K562 (cell line): ENCODE measurements around the gene PRMT5. TPM values are rescaled to one million over a fixed set of nuclear protein-coding genes. Genes with fewer than 3 reads are reported as not detected.
A peak's percentile ranks its signal among the peaks of the same experiment; 100 is the strongest.

Source experiments
- BRF1 ChIP-seq: IDR thresholded peaks from 3 replicates; pipeline ENCODE4 v1.6.1; 2011; ENCODE audit warnings: borderline replicate concordance, mild to moderate bottlenecking; ENCODE audit not compliant: insufficient read length; ENCODE audit errors: extremely low read depth
- CCAR2 ChIP-seq: fragments of 200-400 bp; formaldehyde crosslinking; IDR thresholded peaks from 2 replicates; pipeline ENCODE4 v1.6.1; 2017; ENCODE audit warnings: mild to moderate bottlenecking, low read depth, low read length
- CHD2 ChIP-seq: IDR thresholded peaks from 2 replicates; pipeline ENCODE4 v1.6.1; 2011; ENCODE audit warnings: low read depth, low read length
- E4F1 ChIP-seq: fragments of 250-450 bp; sonication (Bioruptor Pico); IDR thresholded peaks from 2 replicates; pipeline ENCODE4 v1.5.0; 2021; ENCODE audit warnings: mild to moderate bottlenecking, borderline replicate concordance
- GTF2B ChIP-seq: IDR thresholded peaks from 2 replicates; pipeline ENCODE4 v1.6.1; 2011; ENCODE audit not compliant: insufficient read length; ENCODE audit errors: extremely low read depth
- IFI16 ChIP-seq: fragments of 250-450 bp; sonication (Bioruptor Pico); IDR thresholded peaks from 2 replicates; pipeline ENCODE4 v2.1.2; 2022; ENCODE audit warnings: mild to moderate bottlenecking, inconsistent platforms
- KLF6 ChIP-seq: fragments of 250-450 bp; sonication (Bioruptor Pico); IDR thresholded peaks from 2 replicates; pipeline ENCODE4 v1.4.0; 2020; ENCODE audit warnings: mild to moderate bottlenecking, moderate library complexity, borderline replicate concordance
- MLX ChIP-seq, 2 experiments: fragments of 450-650 bp in 1 of 2; sonication (generic) in 1 of 2; formaldehyde crosslinking; conservative IDR thresholded peaks; 2 replicates each; pipeline versions ENCODE4 v1.4.0 to v1.8.1; 2020 to 2022; ENCODE audit warnings: mild to moderate bottlenecking in 1 of 2, missing genetic modification reagents in 1 of 2
- MTA1 ChIP-seq: fragments of 450-650 bp; IDR thresholded peaks from 2 replicates; pipeline ENCODE4 v1.6.1; 2017; ENCODE audit warnings: borderline replicate concordance
- NCOA2 ChIP-seq, 2 experiments: fragments of 450-650 bp; IDR thresholded peaks; 2 replicates each; pipeline ENCODE4 v1.6.1; 2018; ENCODE audit warnings: mild to moderate bottlenecking in 2 of 2, moderate library complexity in 1 of 2; ENCODE audit not compliant: partially characterized antibody in 2 of 2
- REST ChIP-seq, 2 experiments: fragments of 450-650 bp; formaldehyde crosslinking in 1 of 2; IDR thresholded peaks; 2 replicates each; pipeline versions ENCODE4 v1.4.0 to v1.6.1; 2014 to 2020; ENCODE audit warnings: mild to moderate bottlenecking in 2 of 2, borderline replicate concordance in 1 of 2, low read depth in 1 of 2
- SAFB ChIP-seq: fragments of 200-400 bp; formaldehyde crosslinking; IDR thresholded peaks from 2 replicates; pipeline ENCODE4 v1.6.1; 2017; ENCODE audit warnings: low read depth, low read length, borderline replicate concordance
- SMAD4 ChIP-seq: fragments of 250-450 bp; sonication (Bioruptor Pico); conservative IDR thresholded peaks from 2 replicates; pipeline ENCODE4 v1.8.0; 2021; ENCODE audit warnings: inconsistent platforms, mild to moderate bottlenecking, moderate library complexity
- TRIM24 ChIP-seq, 2 experiments: fragments of 450-650 bp; IDR thresholded peaks; 2 replicates each; pipeline ENCODE4 v1.6.1; 2016
- WHSC1 ChIP-seq: IDR thresholded peaks from one replicate; pipeline ENCODE4 v1.6.1; 2012; ENCODE audit warnings: low read length, control low read depth, inconsistent platforms
- ZC3H11A ChIP-seq: IDR thresholded peaks from 2 replicates; pipeline ENCODE4 v1.6.1; 2012; ENCODE audit warnings: low read depth, low read length, improper control_type of control experiment
- ZZZ3 ChIP-seq: fragments of 450-650 bp; IDR thresholded peaks from 2 replicates; pipeline ENCODE4 v1.6.1; 2016; ENCODE audit warnings: antibody characterized with exemption, mild to moderate bottlenecking, moderate library complexity
- polyA plus RNA-seq, 8 experiments: library from polyadenylated mRNA; depleted of rRNA in 4 of 8; stranded (reverse) in 5 of 8; unstranded in 3 of 8; fragments of >200 nt; fragmentation: Nextera tagmentation in 2 of 8; fragmentation: Illumina TruSeq in 1 of 8; extraction: Ambion mirVana in 2 of 8; extraction: Trizol in 1 of 8; gene quantifications; 2 replicates each; pipeline versions ENCODE4 v1.2.1 to v1.2.3, GENCODE V29; 2011 to 2014; ENCODE audit warnings: inconsistent platforms in 1 of 8, missing spikeins in 1 of 8
- total RNA-seq, 7 experiments: library from RNA; depleted of rRNA in 6 of 7; stranded (reverse); fragments of >200 nt in 6 of 7; fragmentation: Illumina TruSeq in 2 of 7; extraction: Trizol in 2 of 7; gene quantifications; 2 replicates each; pipeline versions ENCODE4 v1.2.1 to v1.2.3, GENCODE V29; 2011 to 2021; ENCODE audit warnings: low replicate concordance in 1 of 7

The PRMT5 gene
- total and polyA plus RNA-seq, 9 of the 15 experiments (the other 6 are each of a cell fraction or from before 2014, with no cell fraction given): 114 to 552 (median 222) TPM

- TF ChIP-seq GTF2B: no peak
- peak; percentile 58; the same call in 1 of the 2 replicates for TF ChIP-seq MTA1
- peak; percentile 93 to 95 for TF ChIP-seq TRIM24 (IDR thresholded peaks at IDR 0.05)
- no peak for TF ChIP-seq E4F1 (CRISPR knock-in tag)
- no peak for TF ChIP-seq BRF1
- TF ChIP-seq WHSC1: no peak
- TF ChIP-seq NCOA2 (IDR thresholded peaks at IDR 0.05; ENCODE audit: partially characterized antibody in 2 of 2): peak in 1 of 2 experiments; percentile 40
- TF ChIP-seq SAFB: no peak
- no peak for TF ChIP-seq CCAR2
- no peak for TF ChIP-seq KLF6 (CRISPR knock-in tag)
- no peak for TF ChIP-seq IFI16
- no peak for TF ChIP-seq MLX (CRISPR knock-in tag; conservative IDR thresholded peaks at IDR 0.05)
- no peak for TF ChIP-seq CHD2
- TF ChIP-seq ZZZ3: no peak
- TF ChIP-seq REST (IDR thresholded peaks at IDR 0.05; ENCODE audit: borderline replicate concordance): no peak
- no peak for TF ChIP-seq REST (CRISPR knock-in tag; IDR thresholded peaks at IDR 0.05; ENCODE audit: low read depth)
- peak; percentile 81 for TF ChIP-seq SMAD4 (CRISPR knock-in tag)
- no peak for TF ChIP-seq ZC3H11A
These were observed 31.8 kb downstream of the PRMT5 start (continued) for GRCh38 chr14:22897357-22897756.
